Nephron progenitor cell (in vitro differentiated cells): ENCODE data around the gene SRSF12.
"Not testable (repeated sequence)": the region's sequence is repeated elsewhere in the genome, so short reads cannot be mapped to it uniquely, and the experiment has no call there.

Experiments used
- DNase-seq: peaks from one replicate; pipeline ENCODE4 v3.0.0; 2021
- H3K27ac Mint-ChIP-seq: 2 replicates; pipeline ENCODE4 v1.8.0; 2021; ENCODE audit warnings: mild to moderate bottlenecking, moderate library complexity, mixed read lengths
- H3K27me3 Mint-ChIP-seq: 2 replicates; pipeline ENCODE4 v1.8.0; 2021; ENCODE audit warnings: mild to moderate bottlenecking, low read depth, mixed read lengths; ENCODE audit not compliant: poor library complexity
- H3K36me3 Mint-ChIP-seq: 2 replicates; pipeline ENCODE4 v1.8.0; 2021; ENCODE audit warnings: low read depth, mixed read lengths
- H3K4me1 Mint-ChIP-seq: 2 replicates; pipeline ENCODE4 v1.8.0; 2021; ENCODE audit warnings: mixed read lengths
- H3K4me3 Mint-ChIP-seq: 2 replicates; pipeline ENCODE4 v1.8.0; 2021; ENCODE audit warnings: mild to moderate bottlenecking, moderate library complexity, mixed read lengths
- H3K9me3 Mint-ChIP-seq: 2 replicates; pipeline ENCODE4 v1.8.0; 2021; ENCODE audit warnings: mild to moderate bottlenecking, moderate library complexity, mixed read lengths
- CTCF ChIP-seq: fragments of 200-600 bp; sonication (generic); IDR thresholded peaks from 2 replicates; pipeline ENCODE4 v1.5.0; 2021; ENCODE audit warnings: antibody characterized with exemption

The SRSF12 gene

GRCh38 chr6:89132057-89132456 is 14.2 kb upstream of the SRSF12 start:
- Mint-ChIP-seq H3K9me3 (peaks cover 30% of the 10 kb centered on the region), H3K4me3 (no peak overlapping the region), H3K4me1 (no peaks in the 10 kb centered on the region), H3K27me3 (peaks cover 5% of the 10 kb centered on the region), H3K27ac (no peak overlapping the region), H3K36me3 (peaks cover 33% of the 10 kb centered on the region)
- DNase-seq = no peak
- TF ChIP-seq CTCF = no peak

- Mint-ChIP-seq H3K36me3 (peaks cover 37% of the 10 kb centered on the region), H3K27ac (no peak overlapping the region), H3K9me3 (peaks cover 34% of the 10 kb centered on the region), H3K4me1 (no peaks in the 10 kb centered on the region), H3K4me3 (no peak overlapping the region), H3K27me3 (peaks cover 5% of the 10 kb centered on the region)
- TF ChIP-seq CTCF = no peak
- no peak for DNase-seq
Measured at GRCh38 chr6:89131599-89131998, 13.7 kb upstream of the SRSF12 start.

- H3K4me1 Mint-ChIP-seq, H3K4me3 Mint-ChIP-seq, H3K27me3 Mint-ChIP-seq, DNase-seq: not testable (repeated sequence)
- Mint-ChIP-seq H3K36me3 (peaks cover 30% of the 10 kb centered on the region), H3K9me3 (peaks cover 29% of the 10 kb centered on the region), H3K27ac (peak overlapping the region; percentile 50)
Measured at GRCh38 chr6:89128256-89128671, 10.4 kb upstream of the SRSF12 start.

- no peak for TF ChIP-seq CTCF
- Mint-ChIP-seq H3K4me3 (no peak overlapping the region), H3K4me1 (peaks cover 7% of the 10 kb centered on the region), H3K36me3 (peaks cover 11% of the 10 kb centered on the region), H3K9me3 (peaks cover 13% of the 10 kb centered on the region), H3K27me3 (peaks cover 7% of the 10 kb centered on the region), H3K27ac (no peak overlapping the region)
- no peak for DNase-seq
Measured at GRCh38 chr6:89122625-89123024, 4.8 kb upstream of the SRSF12 start.

GRCh38 chr6:89121934-89122333 is 4.1 kb upstream of the SRSF12 start:
- TF ChIP-seq CTCF = no peak
- peaks cover 7% of the 10 kb centered on the region for H3K27me3 Mint-ChIP-seq
- DNase-seq = no peak
- no peak overlapping the region for H3K27ac Mint-ChIP-seq
- peaks cover 8% of the 10 kb centered on the region for H3K36me3 Mint-ChIP-seq
- H3K9me3 Mint-ChIP-seq = peaks cover 7% of the 10 kb centered on the region
- H3K4me1 Mint-ChIP-seq = peaks cover 11% of the 10 kb centered on the region
- H3K4me3 Mint-ChIP-seq = no peak overlapping the region

GRCh38 chr6:89120371-89120770 is 2.5 kb upstream of the SRSF12 start:
- Mint-ChIP-seq H3K27ac (no peak overlapping the region), H3K36me3 (peaks cover 6% of the 10 kb centered on the region), H3K4me3 (no peak overlapping the region), H3K9me3 (peaks cover 4% of the 10 kb centered on the region), H3K27me3 (peaks cover 7% of the 10 kb centered on the region), H3K4me1 (peaks cover 22% of the 10 kb centered on the region)
- TF ChIP-seq CTCF = no peak
- DNase-seq = no peak
